ENCODE measurements around the gene GSTT2B. TPM values are rescaled to one million over a fixed set of nuclear protein-coding genes. Genes with fewer than 3 reads are reported as not detected.
"Not testable (repeated sequence)": the region's sequence is repeated elsewhere in the genome, so short reads cannot be mapped to it uniquely, and the experiment has no call there.

GSTT2B gene
- total RNA-seq, 2 donors from 2014 or later, result 3.7 to 4.4 TPM

DNA sequence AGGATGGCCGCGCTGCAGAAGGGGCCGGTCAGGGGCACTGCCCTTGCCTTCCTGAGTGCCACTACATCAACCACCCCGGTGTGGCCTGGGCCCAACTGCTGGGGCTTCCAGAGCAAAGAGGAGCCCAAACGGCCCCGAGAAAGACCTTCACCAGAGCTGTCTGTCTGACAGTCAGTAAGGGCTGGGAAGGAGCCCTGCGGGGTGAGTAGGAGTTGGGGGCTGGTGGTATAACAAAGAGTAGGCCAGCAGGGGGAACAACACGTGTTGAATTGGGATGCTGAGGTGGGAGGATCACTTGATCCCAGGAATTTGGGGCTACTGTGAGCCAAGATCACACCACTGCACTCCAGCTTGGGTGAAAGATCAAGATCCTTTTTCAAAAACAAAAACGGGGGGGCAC is 40.3 kb upstream of the GSTT2B start:
- Histone ChIP-seq H3K27ac (ENCODE audit: low read depth, low read length) (no peak overlapping the region), H3K36me3 (ENCODE audit: control insufficient read depth, insufficient read depth, low read length) (no peaks in the 10 kb centered on the region), H3K4me3 (ENCODE audit: low read length) (no peak overlapping the region), H3K9ac (ENCODE audit: extremely low read depth, low read length, poor library complexity, severe bottlenecking) (no peak overlapping the region), H3K4me1 (ENCODE audit: control insufficient read depth, insufficient read depth, low read length) (no peaks in the 10 kb centered on the region), H3K9me3 (ENCODE audit: control insufficient read depth, low read length) (no peaks in the 10 kb centered on the region), H3K27me3 (ENCODE audit: control insufficient read depth, insufficient read depth, low read length, poor library complexity, severe bottlenecking) (no peaks in the 10 kb centered on the region)
- H3K27me3 Mint-ChIP-seq (ENCODE audit: insufficient read depth), result peaks cover 12% of the 10 kb centered on the region
- no peaks in the 10 kb centered on the region for H3K4me1 Mint-ChIP-seq
- H3K4me3 Mint-ChIP-seq, result no peak overlapping the region
- 68 to 76% methylated on average over 6 to 9 of the region's 9 CpGs for WGBS, 2 experiments (ENCODE audit: insufficient coverage in 1 of 2, insufficient read length in 1 of 2)
- H3K27ac Mint-ChIP-seq, result no peak overlapping the region
- no peaks in the 10 kb centered on the region for H3K36me3 Mint-ChIP-seq (ENCODE audit: low read depth)
- peak; percentile 86 for DNase-seq
- H3K9me3 Mint-ChIP-seq, result no peaks in the 10 kb centered on the region
- TF ChIP-seq, protein P1, sequence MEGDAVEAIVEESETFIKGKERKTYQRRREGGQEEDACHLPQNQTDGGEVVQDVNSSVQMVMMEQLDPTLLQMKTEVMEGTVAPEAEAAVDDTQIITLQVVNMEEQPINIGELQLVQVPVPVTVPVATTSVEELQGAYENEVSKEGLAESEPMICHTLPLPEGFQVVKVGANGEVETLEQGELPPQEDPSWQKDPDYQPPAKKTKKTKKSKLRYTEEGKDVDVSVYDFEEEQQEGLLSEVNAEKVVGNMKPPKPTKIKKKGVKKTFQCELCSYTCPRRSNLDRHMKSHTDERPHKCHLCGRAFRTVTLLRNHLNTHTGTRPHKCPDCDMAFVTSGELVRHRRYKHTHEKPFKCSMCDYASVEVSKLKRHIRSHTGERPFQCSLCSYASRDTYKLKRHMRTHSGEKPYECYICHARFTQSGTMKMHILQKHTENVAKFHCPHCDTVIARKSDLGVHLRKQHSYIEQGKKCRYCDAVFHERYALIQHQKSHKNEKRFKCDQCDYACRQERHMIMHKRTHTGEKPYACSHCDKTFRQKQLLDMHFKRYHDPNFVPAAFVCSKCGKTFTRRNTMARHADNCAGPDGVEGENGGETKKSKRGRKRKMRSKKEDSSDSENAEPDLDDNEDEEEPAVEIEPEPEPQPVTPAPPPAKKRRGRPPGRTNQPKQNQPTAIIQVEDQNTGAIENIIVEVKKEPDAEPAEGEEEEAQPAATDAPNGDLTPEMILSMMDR (conservative IDR thresholded peaks at IDR 0.05), result peak; percentile 39

DNA sequence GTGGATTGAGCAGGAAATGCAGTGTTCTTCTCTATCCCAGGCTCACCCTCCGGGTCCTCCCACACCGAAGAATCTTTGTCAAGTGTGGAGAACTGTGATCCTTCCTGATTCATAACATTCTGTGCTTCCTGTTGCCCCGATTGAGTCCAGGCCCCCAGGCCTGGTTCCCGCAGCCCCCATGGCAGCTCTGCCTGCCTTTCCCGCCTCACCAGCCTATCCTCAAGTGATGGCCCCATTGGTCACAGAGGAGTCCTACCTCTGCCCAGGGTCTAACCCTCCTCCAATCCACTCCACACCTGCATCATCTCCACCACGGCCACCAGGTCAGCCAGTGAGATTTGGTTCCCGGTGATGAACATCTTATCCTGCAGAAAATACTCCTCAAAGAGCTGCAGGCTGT is 38.8 kb upstream of the GSTT2B start:
- not testable (repeated sequence) for H3K27ac ChIP-seq (ENCODE audit: low read depth, low read length); H3K36me3 ChIP-seq (ENCODE audit: control insufficient read depth, insufficient read depth, low read length); H3K4me3 Mint-ChIP-seq; H3K9me3 ChIP-seq (ENCODE audit: control insufficient read depth, low read length); H3K4me3 ChIP-seq (ENCODE audit: low read length); H3K4me1 ChIP-seq (ENCODE audit: control insufficient read depth, insufficient read depth, low read length); H3K9me3 Mint-ChIP-seq; H3K4me1 Mint-ChIP-seq; H3K36me3 Mint-ChIP-seq (ENCODE audit: low read depth); H3K27me3 ChIP-seq (ENCODE audit: control insufficient read depth, insufficient read depth, low read length, poor library complexity, severe bottlenecking); H3K27ac Mint-ChIP-seq; H3K9ac ChIP-seq (ENCODE audit: extremely low read depth, low read length, poor library complexity, severe bottlenecking); DNase-seq
- WGBS, 2 experiments (ENCODE audit: insufficient coverage in 1 of 2, insufficient read length in 1 of 2), result 89 to 100% methylated on average over 6 to 7 of the region's 7 CpGs
- H3K27me3 Mint-ChIP-seq (ENCODE audit: insufficient read depth), result peaks cover 13% of the 10 kb centered on the region

DNA sequence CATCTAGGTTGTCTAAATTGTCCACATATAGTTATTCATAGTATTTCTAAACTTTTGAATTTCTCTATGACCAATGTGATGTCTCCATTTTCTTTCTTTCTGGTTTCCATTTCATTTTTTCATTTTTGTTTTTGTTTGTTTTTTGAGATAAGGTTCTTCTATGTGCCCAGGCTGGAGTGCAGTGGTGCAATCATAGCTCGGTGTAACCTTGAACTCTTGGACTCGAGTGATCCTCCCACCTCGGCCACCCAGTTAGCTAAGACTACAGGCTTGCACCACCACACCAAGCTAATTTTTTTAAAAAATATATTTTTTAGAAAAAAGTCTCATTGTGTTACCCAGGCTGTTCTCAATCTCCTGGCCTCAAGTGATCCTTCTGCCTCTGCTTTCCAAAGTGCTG is 36.1 kb upstream of the GSTT2B start:
- H3K4me1 ChIP-seq (ENCODE audit: control insufficient read depth, insufficient read depth, low read length), result no peaks in the 10 kb centered on the region
- H3K36me3 ChIP-seq (ENCODE audit: control insufficient read depth, insufficient read depth, low read length), result no peaks in the 10 kb centered on the region
- no peak for DNase-seq
- no peak overlapping the region for H3K4me3 ChIP-seq (ENCODE audit: low read length)
- TF ChIP-seq, protein P1 (conservative IDR thresholded peaks at IDR 0.05), result no peak
- Mint-ChIP-seq H3K27me3 (ENCODE audit: insufficient read depth) (peaks cover 9% of the 10 kb centered on the region), H3K27ac (no peak overlapping the region), H3K36me3 (ENCODE audit: low read depth) (no peaks in the 10 kb centered on the region), H3K9me3 (no peaks in the 10 kb centered on the region), H3K4me3 (no peak overlapping the region), H3K4me1 (no peaks in the 10 kb centered on the region)
- H3K9me3 ChIP-seq (ENCODE audit: control insufficient read depth, low read length), result no peaks in the 10 kb centered on the region
- H3K27ac ChIP-seq (ENCODE audit: low read depth, low read length), result no peak overlapping the region
- no peaks in the 10 kb centered on the region for H3K27me3 ChIP-seq (ENCODE audit: control insufficient read depth, insufficient read depth, low read length, poor library complexity, severe bottlenecking)
- no peak overlapping the region for H3K9ac ChIP-seq (ENCODE audit: extremely low read depth, low read length, poor library complexity, severe bottlenecking)
- 86% methylated on average over 3 of the region's 3 CpGs; no CpG with 5 or more reads in 1 of the 2 experiments for WGBS, 2 experiments (ENCODE audit: insufficient coverage in 1 of 2, insufficient read length in 1 of 2)

DNA sequence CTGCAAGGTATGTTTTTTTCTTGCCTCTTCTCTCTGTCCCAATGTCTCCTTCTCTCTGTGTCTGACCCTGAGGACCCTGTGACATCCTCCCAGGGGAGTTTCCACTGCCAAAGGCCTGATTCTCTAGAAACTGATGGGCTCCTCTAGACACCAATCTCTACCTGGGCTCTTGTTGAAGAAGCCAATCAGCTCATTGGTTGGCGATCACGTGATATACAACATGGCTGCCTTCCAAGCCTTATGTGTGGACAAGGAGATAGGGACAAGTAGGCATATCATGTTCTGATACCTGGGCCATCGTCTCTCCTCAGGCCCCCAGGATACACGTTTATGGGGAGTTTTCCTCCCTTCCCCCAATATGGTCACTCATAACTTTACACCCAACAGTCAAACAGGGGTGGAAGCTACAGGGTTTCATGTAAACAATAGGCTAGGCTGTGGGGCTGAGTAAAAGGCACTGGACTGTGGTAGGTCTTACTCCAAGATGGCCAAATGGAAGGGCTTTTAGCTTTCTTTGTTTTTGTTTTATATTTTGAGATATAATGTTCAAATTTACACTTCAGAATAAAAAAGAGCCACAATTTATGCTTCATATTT is 32.7 kb upstream of the GSTT2B start:
- H3K9me3 ChIP-seq (ENCODE audit: control insufficient read depth, low read length); H3K4me3 Mint-ChIP-seq; H3K27me3 ChIP-seq (ENCODE audit: control insufficient read depth, insufficient read depth, low read length, poor library complexity, severe bottlenecking); H3K9ac ChIP-seq (ENCODE audit: extremely low read depth, low read length, poor library complexity, severe bottlenecking); H3K27ac ChIP-seq (ENCODE audit: low read depth, low read length); H3K36me3 Mint-ChIP-seq (ENCODE audit: low read depth); H3K36me3 ChIP-seq (ENCODE audit: control insufficient read depth, insufficient read depth, low read length); H3K4me1 Mint-ChIP-seq; H3K27ac Mint-ChIP-seq; H3K9me3 Mint-ChIP-seq; DNase-seq; H3K4me3 ChIP-seq (ENCODE audit: low read length); H3K27me3 Mint-ChIP-seq (ENCODE audit: insufficient read depth); H3K4me1 ChIP-seq (ENCODE audit: control insufficient read depth, insufficient read depth, low read length): not testable (repeated sequence)
- WGBS, 2 experiments (ENCODE audit: insufficient coverage in 1 of 2, insufficient read length in 1 of 2), result 69% methylated on average over 4 of the region's 4 CpGs; no CpG with 5 or more reads in 1 of the 2 experiments

DNA sequence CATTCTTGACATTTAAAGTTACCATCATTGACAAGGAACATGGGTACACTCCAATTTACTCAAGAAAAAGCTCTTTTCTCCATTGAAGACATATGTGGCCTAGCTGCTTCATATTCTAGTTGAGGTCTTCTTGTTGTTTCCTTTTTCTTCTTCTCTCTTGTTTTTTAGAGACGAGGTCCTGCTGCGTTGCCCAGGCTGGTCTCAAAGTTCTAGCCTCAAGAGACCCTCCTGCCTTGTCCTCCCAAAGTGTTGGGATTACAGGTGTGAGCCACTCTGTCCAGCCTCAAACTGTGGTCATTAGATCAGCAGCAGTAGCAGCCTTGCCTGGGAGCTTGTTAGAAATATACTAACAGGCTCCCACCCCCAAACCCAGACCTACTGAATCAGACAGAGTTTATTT is 32.1 kb upstream of the GSTT2B start:
- H3K9me3 ChIP-seq (ENCODE audit: control insufficient read depth, low read length); H3K27ac ChIP-seq (ENCODE audit: low read depth, low read length); H3K9ac ChIP-seq (ENCODE audit: extremely low read depth, low read length, poor library complexity, severe bottlenecking); H3K4me3 ChIP-seq (ENCODE audit: low read length); H3K27me3 ChIP-seq (ENCODE audit: control insufficient read depth, insufficient read depth, low read length, poor library complexity, severe bottlenecking); H3K4me1 Mint-ChIP-seq; DNase-seq; H3K4me1 ChIP-seq (ENCODE audit: control insufficient read depth, insufficient read depth, low read length); H3K27me3 Mint-ChIP-seq (ENCODE audit: insufficient read depth); H3K4me3 Mint-ChIP-seq; H3K36me3 ChIP-seq (ENCODE audit: control insufficient read depth, insufficient read depth, low read length); H3K36me3 Mint-ChIP-seq (ENCODE audit: low read depth); H3K27ac Mint-ChIP-seq; H3K9me3 Mint-ChIP-seq: not testable (repeated sequence)
- WGBS, 2 experiments (ENCODE audit: insufficient coverage in 1 of 2, insufficient read length in 1 of 2), result no CpG with 5 or more reads among the region's 2 CpGs

All from endodermal cell (in vitro differentiated cells).